ENCODE data around the gene WDR45B. TPM values are rescaled to one million over a fixed set of nuclear protein-coding genes. Genes with fewer than 3 reads are reported as not detected.

Gene WDR45B
- total RNA-seq, 4 donors from 2014 or later = 68.8 to 90.0 (median 77.2) TPM

DNA sequence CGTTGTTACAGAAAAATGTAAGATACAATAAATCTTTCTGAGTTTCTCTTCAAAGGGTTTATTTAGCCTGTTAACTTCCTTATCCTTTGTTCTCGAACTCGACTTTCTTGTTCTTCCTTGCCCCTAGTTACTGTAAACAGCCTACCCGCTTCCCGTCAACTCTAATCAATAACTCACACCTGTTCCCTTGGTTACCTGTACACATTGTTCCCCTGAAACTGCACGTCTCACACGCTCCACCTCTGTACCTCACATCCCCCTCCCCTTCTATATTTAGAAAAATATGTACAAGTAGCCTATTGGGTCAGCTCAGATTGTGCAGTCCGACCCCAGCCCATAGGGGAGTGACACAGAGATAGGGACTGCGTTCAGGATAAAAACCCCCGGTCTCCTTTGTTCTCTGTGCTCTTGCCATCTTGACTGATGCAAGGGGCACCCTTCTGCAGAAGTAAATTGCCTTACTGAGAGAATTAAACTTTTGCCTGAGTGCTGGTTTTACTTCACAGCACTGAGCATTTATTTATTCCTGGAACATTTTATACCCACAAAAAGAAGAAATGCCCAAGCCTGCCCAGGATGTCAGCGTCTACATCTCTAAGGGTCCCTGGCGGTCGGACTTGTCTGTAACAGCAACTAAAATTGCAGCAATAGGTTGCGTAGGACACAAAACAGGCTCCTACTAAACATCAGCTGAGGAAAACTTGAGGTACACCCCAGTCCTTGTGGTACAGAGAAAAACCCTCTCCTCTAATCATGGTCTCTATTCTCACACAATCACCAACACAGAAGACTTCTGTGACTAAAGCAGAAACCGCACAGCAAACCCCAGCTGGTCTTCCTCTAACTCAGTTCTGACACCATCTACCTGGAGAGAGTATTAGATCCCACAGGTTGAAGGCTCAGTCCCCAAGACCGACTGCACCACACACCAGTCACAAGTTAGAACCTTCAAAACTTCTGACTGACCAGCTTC is 11.3 kb downstream of the WDR45B start:
- no peak for DNase-seq
- no peaks in the 10 kb centered on the region for H3K9me3 ChIP-seq
- H3K4me3 ChIP-seq = no peak overlapping the region
- TF ChIP-seq POLR2A (IDR thresholded peaks at IDR 0.05) = no peak
- TF ChIP-seq, protein P1, sequence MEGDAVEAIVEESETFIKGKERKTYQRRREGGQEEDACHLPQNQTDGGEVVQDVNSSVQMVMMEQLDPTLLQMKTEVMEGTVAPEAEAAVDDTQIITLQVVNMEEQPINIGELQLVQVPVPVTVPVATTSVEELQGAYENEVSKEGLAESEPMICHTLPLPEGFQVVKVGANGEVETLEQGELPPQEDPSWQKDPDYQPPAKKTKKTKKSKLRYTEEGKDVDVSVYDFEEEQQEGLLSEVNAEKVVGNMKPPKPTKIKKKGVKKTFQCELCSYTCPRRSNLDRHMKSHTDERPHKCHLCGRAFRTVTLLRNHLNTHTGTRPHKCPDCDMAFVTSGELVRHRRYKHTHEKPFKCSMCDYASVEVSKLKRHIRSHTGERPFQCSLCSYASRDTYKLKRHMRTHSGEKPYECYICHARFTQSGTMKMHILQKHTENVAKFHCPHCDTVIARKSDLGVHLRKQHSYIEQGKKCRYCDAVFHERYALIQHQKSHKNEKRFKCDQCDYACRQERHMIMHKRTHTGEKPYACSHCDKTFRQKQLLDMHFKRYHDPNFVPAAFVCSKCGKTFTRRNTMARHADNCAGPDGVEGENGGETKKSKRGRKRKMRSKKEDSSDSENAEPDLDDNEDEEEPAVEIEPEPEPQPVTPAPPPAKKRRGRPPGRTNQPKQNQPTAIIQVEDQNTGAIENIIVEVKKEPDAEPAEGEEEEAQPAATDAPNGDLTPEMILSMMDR (IDR thresholded peaks at IDR 0.05) = no peak
- no peaks in the 10 kb centered on the region for H3K27me3 ChIP-seq
- H3K27ac ChIP-seq = peak overlapping the region in 1 of 4 donors; percentile 31
- peaks cover 0 to 57% (median 0%) of the 10 kb centered on the region in 3 donors for H3K36me3 ChIP-seq
- H3K4me1 ChIP-seq = no peaks in the 10 kb centered on the region

DNA sequence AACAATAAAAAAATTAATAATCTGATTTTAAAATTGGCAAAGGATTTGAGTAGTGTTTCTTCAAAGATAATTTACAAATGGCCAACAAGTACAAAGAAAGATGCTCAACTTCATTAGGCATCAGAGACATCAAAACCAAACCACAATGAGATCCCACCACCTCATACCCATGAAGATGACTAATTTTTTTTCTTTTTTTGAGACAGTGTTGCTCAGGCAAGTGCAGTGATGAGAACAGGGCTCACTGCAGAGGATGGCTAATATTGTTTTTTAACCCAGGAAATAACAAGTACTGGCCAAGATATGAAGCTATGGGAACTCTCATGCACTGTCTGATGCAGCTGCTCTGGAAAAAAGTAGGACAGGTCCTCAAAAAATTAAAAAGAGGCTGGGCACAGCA is 14.9 kb downstream of the WDR45B start:
- Histone ChIP-seq H3K36me3 (peaks cover 0 to 48% (median 0%) of the 10 kb centered on the region in 3 donors), H3K9me3 (no peaks in the 10 kb centered on the region), H3K4me3 (no peak overlapping the region), H3K27me3 (no peaks in the 10 kb centered on the region), H3K27ac (no peak overlapping the region), H3K4me1 (no peaks in the 10 kb centered on the region)
- no peak for DNase-seq
- no peak for TF ChIP-seq POLR2A (IDR thresholded peaks at IDR 0.05)
- TF ChIP-seq, protein P1 (IDR thresholded peaks at IDR 0.05) = no peak

DNA sequence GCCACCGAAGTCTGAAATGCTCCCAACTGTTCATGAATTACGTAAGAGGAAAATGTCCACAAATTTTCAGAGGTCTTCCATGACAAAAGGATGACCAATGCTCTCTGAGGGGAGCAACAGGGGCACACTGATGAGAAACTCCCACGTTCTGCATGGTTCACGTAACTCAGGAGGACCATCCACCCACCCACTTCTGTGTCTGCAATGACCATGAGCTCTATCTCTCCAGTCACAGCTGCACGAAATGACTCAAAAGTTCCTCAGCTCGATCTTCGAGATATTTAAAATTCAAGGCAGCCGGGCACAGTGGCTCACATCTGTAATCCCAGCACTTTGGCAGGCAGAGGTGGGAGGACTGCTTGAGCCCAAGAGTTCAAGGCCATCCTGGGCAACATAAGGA is 15.8 kb downstream of the WDR45B start:
- DNase-seq = peak in 1 of 3 donors; percentile 11
- H3K4me3 ChIP-seq = no peak overlapping the region
- peaks cover 0 to 51% (median 0%) of the 10 kb centered on the region in 3 donors for H3K36me3 ChIP-seq
- H3K4me1 ChIP-seq = no peaks in the 10 kb centered on the region
- H3K27me3 ChIP-seq = no peaks in the 10 kb centered on the region
- no peak overlapping the region for H3K27ac ChIP-seq
- no peaks in the 10 kb centered on the region for H3K9me3 ChIP-seq
- TF ChIP-seq POLR2A (IDR thresholded peaks at IDR 0.05) = no peak
- TF ChIP-seq, protein P1 (IDR thresholded peaks at IDR 0.05) = no peak

DNA sequence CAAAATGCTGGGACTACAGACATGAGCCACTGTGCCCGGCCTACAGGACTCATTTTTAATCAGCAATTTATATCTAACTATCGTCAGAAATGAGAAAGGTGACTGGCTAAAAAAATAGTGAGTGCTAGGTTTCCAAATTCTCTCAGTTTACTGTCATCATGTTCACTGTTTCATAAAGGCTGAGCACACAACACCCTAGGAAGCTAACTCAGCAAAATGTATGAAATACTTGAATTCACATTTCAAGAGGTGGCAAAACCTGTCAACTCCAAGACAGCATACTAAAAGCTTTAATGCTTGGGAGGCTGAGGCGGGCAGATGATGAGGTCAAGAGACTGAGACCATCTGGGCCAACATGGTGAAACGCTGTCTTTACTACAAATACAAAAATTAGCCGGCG is 16.7 kb downstream of the WDR45B start:
- no peak for DNase-seq
- Histone ChIP-seq H3K27ac (no peak overlapping the region), H3K9me3 (no peaks in the 10 kb centered on the region), H3K4me1 (no peaks in the 10 kb centered on the region), H3K36me3 (peaks cover 0 to 60% (median 0%) of the 10 kb centered on the region in 3 donors), H3K4me3 (no peak overlapping the region), H3K27me3 (no peaks in the 10 kb centered on the region)
- TF ChIP-seq, protein P1 (IDR thresholded peaks at IDR 0.05) = no peak
- TF ChIP-seq POLR2A (IDR thresholded peaks at IDR 0.05) = no peak

DNA sequence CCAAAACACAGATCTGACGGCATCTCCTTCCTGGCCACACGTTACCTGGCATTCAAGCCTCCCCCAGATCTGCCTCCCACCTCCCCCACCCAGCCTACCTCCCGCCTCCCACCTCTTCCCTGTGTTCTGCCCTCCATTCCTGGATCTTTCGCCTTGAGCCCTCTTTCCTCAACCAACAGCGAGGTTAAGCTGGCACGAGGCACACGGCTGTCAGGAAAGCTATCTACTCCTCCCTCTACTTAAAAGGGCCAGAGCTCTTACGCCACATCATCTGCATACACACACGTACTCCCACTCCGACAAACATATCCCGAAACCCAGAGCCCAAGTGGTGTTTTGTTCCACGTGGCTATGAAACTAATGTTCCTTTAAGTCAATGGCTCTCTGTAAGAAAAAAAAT is 18.0 kb downstream of the WDR45B start:
- Histone ChIP-seq H3K27ac (no peak overlapping the region), H3K27me3 (no peaks in the 10 kb centered on the region), H3K36me3 (peaks cover 0 to 71% (median 0%) of the 10 kb centered on the region in 3 donors), H3K9me3 (no peaks in the 10 kb centered on the region), H3K4me3 (no peak overlapping the region), H3K4me1 (no peaks in the 10 kb centered on the region)
- no peak for DNase-seq
- no peak for TF ChIP-seq POLR2A (IDR thresholded peaks at IDR 0.05)
- TF ChIP-seq, protein P1 (IDR thresholded peaks at IDR 0.05) = no peak

Data from Peyer's patch (tissue), 4 donors.